GM18870 (cell line): ENCODE results near the gene CCAR1.
"Not testable (repeated sequence)": the region's sequence is repeated elsewhere in the genome, so short reads cannot be mapped to it uniquely, and the experiment has no call there.

Experiments used
- ATAC-seq: cut with Tn5 transposase; IDR thresholded peaks from one replicate; pipeline ENCODE4 v1.9.1; 2021; ENCODE audit warnings: moderate library complexity; ENCODE audit not compliant: unreplicated experiment

The CCAR1 gene

DNA sequence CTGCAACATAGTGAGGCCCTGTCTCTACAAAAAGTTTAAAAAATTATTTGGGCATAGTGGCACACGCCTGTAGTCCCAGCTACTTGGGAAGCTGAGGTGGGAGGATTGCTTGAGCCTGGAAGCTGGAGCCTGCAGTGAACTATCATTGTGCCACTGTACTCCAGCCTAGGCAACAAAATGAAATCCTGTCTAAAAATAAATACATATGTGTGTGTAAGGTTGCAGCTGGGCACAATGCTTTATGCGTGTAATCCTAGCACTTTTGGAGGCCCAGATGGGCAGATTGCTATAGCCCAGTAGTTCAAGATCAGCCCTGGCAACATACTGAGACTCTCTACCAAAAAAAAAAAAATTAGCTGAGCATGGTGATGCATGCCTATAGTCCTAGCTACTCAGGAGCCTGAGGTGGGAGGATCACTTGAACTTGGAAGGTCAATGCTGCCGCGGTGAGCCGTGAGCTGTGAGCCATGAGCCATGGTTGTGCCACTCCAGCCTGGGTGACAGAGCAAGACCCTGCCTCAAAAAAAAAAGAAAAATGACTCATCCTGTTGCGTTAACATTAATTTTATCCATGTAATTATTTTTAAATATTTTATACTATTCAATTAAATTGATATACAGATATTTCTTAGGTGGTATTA is 38.3 kb downstream of the CCAR1 start:
- ATAC-seq: no peak

DNA sequence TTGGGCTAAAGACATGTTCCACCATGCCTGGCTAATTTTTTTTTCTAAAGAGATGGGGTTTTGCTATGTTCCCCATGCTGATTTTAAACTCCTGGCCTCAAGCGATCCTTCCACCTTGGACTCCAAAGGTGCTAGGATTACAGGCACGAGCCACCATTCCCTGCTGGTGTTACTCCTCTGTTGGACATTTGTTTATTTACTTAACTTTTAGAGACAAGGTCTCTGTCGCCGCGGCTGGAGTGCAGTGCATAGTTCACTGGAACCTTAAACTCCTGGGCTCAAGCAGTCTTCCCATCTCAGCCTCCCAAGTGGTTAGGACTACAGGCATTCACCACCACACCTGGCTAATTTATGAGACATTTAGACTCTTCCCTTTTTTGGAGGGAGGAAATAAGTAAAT is 38.9 kb downstream of the CCAR1 start:
- no peak for ATAC-seq

GRCh38 chr10:68767407-68767806 is 46.4 kb downstream of the CCAR1 start:
- not testable (repeated sequence) for ATAC-seq

GRCh38 chr10:68781613-68782574 is 60.9 kb downstream of the CCAR1 start:
- no peak for ATAC-seq

DNA sequence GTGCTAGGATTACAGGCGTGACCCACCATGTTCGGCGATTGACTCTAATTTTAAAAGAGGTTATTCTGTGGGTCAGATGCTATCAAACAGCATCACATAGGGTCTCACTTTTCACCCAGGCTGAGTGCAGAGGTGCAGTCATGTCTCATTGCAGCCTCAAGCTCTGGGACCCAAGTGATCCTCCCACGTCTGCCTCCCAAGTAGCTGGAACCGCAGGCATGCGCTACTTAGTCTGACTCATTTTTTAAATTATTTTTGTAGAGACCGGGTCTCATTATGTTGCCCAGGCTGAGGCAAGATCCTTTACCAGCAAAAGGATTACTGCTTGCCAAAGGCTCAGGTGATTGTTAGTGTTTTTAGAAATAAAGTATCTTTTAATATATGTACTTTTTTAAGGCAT is 63.4 kb downstream of the CCAR1 start:
- no peak for ATAC-seq

DNA sequence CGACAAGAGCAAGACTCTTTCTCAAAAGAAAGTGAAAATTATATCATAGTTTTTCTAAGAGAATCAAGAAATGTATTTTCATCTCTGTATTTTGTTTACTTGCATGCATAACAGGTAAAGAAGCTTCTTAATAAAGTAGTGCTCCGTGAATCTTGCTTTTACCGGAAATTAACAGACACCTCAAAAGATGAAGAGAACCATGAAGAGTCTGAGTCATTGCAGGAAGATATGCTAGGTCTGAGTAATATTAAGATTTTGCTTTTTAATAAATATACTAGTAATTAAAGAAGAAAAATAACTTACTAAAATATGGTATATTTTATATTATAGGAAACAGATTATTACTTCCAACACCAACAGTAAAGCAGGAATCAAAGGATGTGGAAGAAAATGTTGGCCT is 66.8 kb downstream of the CCAR1 start:
- ATAC-seq: no peak

DNA sequence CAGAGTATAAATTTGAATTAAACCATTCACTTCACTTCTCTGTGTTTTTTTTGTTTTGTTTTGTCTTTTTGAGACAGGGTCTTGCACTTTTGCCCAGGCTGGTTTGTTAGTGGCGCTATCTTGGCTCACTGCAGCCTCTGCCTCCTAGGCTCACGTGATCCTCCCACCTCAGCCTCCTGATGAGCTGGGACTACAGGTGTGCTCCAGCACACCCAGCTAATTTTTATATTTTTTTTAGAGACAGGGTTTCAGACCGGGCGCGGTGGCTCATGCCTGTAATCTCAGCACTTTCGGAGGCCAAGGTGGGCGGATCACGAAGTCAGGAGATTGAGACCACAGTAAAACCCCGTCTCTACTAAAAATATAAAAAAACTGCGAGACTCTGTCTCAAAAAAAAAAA is 69.4 kb downstream of the CCAR1 start:
- no peak for ATAC-seq

GRCh38 chr10:68792115-68792514 is 71.1 kb downstream of the CCAR1 start:
- no peak for ATAC-seq

DNA sequence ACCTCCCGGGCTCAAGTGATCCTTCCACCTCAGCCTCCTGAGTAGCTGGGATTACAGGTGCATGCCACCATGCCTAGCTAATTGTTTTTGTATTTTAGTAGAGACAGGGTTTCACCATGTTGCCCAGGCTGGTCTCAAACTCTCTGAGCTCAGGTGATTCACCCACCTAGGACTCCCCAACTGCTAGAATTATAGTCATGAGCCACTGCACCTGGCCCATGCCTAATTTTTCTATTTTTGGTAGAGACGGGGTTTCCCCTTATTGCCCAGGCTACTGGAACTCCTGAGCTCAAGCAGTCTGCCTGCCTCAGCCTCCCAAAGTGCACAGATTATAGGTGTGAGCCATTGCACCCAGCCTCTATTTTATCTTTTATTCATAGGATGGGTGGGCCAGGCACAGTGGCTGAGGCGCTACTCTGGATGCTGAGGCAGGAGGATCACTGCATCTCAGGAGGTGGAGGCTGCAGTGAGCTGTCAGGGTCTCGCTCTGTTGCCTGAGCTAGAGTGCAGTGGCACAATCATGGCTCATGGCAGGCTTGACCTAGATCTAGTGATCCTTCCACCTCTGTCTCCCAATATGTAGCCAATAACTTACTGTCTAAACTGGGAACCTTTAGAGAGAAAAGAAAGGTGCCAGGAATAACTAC is 75.0 kb downstream of the CCAR1 start:
- ATAC-seq: no peak

- ATAC-seq: no peak
Measured at GRCh38 chr10:68796605-68797004, 75.6 kb downstream of the CCAR1 start.

DNA sequence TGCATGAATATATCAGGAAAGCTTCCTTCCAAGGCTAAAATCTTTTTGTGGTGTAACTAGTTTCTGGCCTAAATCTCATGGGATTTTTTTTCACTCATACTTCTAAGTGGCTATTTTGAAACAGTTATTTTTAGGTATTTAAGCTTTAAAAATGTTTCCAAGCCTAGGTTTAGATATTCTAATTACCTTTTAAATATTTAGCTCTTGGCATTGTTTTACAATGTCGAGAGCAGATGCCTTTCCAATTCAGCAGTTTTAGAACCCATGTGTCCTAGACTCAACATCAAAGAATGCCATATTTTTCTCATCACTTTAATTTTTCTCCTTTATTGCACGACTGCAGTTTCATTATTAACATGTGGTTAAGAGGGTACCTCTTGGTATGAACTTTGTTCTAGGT is 79.2 kb downstream of the CCAR1 start:
- ATAC-seq: no peak

DNA sequence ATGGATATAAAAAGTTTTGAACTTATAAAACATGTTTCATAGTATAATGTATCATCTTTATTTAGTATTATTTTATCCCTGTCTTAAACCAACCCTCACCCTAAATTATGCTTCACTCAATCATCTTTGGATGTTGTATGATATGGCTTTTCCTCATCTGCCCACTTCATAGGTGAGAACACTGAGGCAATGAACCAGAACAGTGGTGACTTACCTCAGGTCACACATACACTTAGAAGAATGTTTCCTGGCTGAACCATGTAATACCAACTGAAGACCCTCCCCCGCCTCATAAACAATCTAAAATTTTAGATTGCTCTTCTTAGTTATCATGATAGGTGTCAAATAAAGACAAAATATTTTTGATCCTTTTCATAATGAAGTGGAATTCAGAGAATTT is 83.7 kb downstream of the CCAR1 start:
- no peak for ATAC-seq

- ATAC-seq: not testable (repeated sequence)
Measured at GRCh38 chr10:68810830-68811229, 89.8 kb downstream of the CCAR1 start.

DNA sequence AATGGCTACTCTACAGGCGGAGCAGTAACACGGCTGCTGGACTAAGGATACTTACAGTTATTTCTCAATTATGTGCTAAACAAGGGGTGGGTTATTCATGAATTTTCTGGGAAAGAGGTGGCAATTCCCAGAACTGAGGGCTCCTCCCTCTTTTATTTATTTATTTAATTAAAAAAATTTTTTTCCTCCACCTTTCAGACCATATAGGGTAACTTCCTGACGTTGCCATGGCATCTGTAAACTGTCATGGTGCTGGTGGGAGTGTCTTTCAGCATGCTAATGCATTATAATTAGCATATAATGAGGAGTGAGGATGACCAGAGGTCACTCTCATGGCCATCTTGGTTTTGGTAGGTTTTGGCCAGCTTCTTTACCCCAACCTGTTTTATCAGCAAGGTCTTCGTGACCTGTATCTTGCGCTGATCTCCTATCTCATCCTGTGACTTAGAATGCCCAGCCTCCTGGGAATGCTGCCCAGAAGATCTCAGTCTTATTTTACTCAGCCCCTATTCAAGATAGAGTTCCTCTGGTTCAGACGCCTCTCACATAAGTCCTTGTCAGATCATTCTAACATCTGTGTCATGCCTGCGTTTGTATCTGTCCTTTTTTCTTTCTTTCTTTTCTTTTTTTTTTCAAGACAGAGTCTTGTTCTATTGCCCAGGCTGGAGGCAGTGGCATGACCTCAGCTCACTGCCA is 90.4 kb downstream of the CCAR1 start:
- no peak for ATAC-seq

GRCh38 chr10:68812420-68812819 is 91.4 kb downstream of the CCAR1 start:
- no peak for ATAC-seq

GRCh38 chr10:68813559-68813958 is 92.5 kb downstream of the CCAR1 start:
- no peak for ATAC-seq

DNA sequence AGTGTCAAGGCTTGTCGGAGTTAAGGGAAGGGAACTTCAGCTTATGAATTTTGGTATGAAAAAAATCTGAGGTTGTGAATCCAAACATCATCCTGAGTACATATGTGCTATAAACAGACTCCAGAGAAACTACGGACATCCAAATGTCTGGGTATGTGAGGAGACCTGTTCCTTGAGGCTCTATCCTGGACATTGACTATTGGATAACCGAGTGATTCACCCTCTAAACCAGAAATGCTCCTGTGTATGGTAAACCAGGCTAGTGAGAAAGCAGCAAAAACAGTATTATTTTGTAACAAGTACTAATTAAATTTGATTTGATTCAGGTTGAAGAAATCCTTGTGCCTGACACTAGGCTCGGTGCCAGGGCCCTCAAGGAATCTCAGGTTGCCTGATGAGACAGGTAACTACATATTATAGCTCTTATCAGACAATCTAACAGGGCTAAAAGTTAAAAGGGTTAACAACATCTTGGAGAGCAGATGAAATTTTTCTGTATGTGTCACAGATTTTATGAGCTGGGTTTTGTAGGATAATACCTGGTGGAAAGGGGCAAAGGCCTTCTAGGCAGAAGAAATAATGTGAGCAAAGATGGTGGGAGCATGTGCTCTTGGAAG is 95.9 kb downstream of the CCAR1 start:
- ATAC-seq: no peak

DNA sequence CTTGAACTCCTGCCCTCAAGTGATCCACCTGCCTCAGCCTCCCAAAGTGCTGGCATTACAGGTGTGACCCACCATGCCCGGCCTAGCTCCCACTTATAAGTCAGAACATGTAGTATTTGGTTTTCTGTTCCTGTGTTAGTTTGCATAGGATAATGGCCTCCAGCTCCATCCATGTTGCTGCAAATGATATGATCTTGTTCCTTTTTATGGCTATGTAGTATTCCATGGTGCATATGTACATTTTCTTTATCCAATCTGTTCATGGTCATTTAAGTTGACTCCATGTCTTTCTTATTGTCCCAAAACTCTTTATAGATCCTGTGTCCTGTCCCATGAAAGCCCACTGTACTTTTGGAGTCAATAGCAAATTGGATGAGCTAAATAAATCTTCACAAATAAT is 99.3 kb downstream of the CCAR1 start:
- not testable (repeated sequence) for ATAC-seq

DNA sequence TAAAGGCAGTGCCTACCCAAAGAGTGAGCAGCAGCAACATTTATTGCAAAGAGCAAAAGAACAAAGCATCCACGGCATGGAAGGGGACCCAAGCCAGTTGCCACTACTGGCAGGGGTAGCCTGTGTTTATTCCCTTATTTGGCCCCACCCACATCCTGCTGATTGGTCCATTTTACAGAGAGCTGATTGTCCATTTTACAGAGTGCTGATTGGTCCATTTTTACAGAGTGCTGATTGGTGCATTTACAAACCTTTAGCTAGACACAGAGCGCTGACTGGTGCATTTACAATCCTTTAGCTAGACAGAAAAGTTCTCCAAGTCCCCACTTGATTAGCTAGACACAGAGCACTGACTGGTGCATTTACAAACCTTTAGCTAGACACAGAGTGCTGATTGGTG is 101.6 kb downstream of the CCAR1 start:
- not testable (repeated sequence) for ATAC-seq

DNA sequence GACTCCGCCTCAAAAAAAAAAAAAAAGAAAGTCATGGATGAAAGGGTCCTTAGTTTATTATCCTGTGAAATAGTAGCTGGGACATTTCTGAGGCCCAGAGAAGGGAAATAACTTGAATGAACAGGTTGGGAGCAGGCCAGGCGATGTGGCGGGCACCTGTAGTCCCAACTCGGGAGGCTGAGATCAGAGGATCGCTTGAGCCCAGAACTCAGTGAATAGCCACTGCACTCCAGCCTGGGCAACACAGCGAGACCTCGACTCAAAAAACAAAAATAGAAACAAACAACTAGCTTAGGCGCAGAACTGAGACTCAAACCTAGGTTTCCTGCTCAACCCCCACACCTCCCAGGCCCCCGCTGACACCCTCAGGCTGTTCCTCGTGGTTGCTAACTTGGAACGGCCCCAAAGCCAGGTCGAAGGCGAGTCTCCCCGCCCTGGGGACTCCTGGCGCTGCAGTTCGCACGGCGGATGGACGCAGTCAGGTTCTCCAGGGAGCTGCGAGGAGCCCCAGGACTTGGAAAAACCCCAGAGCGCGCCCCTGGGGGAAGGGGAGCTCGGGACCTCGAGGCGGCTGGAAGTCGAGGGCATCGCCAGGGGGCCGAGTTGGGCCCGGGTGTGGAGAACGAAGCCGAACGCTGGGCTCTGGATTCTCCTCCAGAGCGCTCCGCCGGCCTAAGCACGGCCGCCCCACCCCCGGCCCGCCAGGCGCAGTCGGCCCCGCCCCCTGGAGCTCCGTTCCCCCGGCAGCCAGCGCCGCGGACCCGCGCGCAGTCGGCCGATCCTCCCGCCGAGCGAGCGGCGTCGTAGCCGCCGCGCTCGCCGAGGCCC is 105.9 kb downstream of the CCAR1 start, which contains the start of gene STOX1:
STOX1 (plus strand) TSS at position 768 of the 828 bp plus-strand sequence. CDS start 93 bp downstream, outside the sequence.
- ATAC-seq: no peak
